Measurements from ENCODE around the gene TTLL3.
A peak's percentile ranks its signal among the peaks of the same experiment; 100 is the strongest.
"Not testable (repeated sequence)": the region's sequence is repeated elsewhere in the genome, so short reads cannot be mapped to it uniquely, and the experiment has no call there.

The TTLL3 gene

GRCh38 chr3:9809615-9810432 is at the start of gene TTLL3:
TTLL3 (plus strand) TSS chr3:9810262; CDS start chr3:9810662, 400 bp downstream.
- DNase-seq (ENCODE audit: low read depth in 2 of 2), result peak; percentile 17 to 26

- DNase-seq (ENCODE audit: low read depth in 2 of 2), result no peak
Observed at GRCh38 chr3:9760779-9761505, 49.1 kb upstream of the TTLL3 start.

- no peak for DNase-seq (ENCODE audit: low read depth in 2 of 2)
Observed at GRCh38 chr3:9761919-9762318, 48.1 kb upstream of the TTLL3 start.

- DNase-seq (ENCODE audit: low read depth in 2 of 2), result no peak
Observed at GRCh38 chr3:9762871-9763270, 47.2 kb upstream of the TTLL3 start.

- DNase-seq (ENCODE audit: low read depth in 2 of 2), result no peak
Observed at GRCh38 chr3:9765865-9766264, 44.2 kb upstream of the TTLL3 start.

- DNase-seq (ENCODE audit: low read depth in 2 of 2), result no peak
Observed at GRCh38 chr3:9767418-9767817, 42.6 kb upstream of the TTLL3 start.

- DNase-seq (ENCODE audit: low read depth in 2 of 2), result no peak
Observed at GRCh38 chr3:9768141-9768775, 41.8 kb upstream of the TTLL3 start.

- no peak for DNase-seq (ENCODE audit: low read depth in 2 of 2)
Observed at GRCh38 chr3:9769012-9769411, 41.0 kb upstream of the TTLL3 start.

- peak; percentile 61 to 62 for DNase-seq (ENCODE audit: low read depth in 2 of 2)
Observed at GRCh38 chr3:9769426-9770275, 40.4 kb upstream of the TTLL3 start, which contains the start of gene CAMK1. CAMK1 (minus strand) TSS chr3:9769947; CDS start chr3:9767749, 2,198 bp downstream.

GRCh38 chr3:9770276-9770812 is 39.7 kb upstream of the TTLL3 start:
- no peak for DNase-seq (ENCODE audit: low read depth in 2 of 2)

GRCh38 chr3:9771007-9771406 is 39.1 kb upstream of the TTLL3 start:
- not testable (repeated sequence) for DNase-seq (ENCODE audit: low read depth in 2 of 2)

- DNase-seq (ENCODE audit: low read depth in 2 of 2), result no peak
Observed at GRCh38 chr3:9776896-9777693, 33.0 kb upstream of the TTLL3 start.

- no peak for DNase-seq (ENCODE audit: low read depth in 2 of 2)
Observed at GRCh38 chr3:9777694-9778021, 32.4 kb upstream of the TTLL3 start.

- peak; percentile 50 to 58 for DNase-seq (ENCODE audit: low read depth in 2 of 2)
Observed at GRCh38 chr3:9778143-9779074, 31.7 kb upstream of the TTLL3 start.

- DNase-seq (ENCODE audit: low read depth in 2 of 2), result no peak
Observed at GRCh38 chr3:9779075-9779593, 30.9 kb upstream of the TTLL3 start.

GRCh38 chr3:9779721-9780457 is 30.2 kb upstream of the TTLL3 start:
- DNase-seq (ENCODE audit: low read depth in 2 of 2), result peak in 1 of 2 donors; percentile 42

GRCh38 chr3:9780458-9780812 is 29.6 kb upstream of the TTLL3 start:
- DNase-seq (ENCODE audit: low read depth in 2 of 2), result no peak

- no peak for DNase-seq (ENCODE audit: low read depth in 2 of 2)
Observed at GRCh38 chr3:9780910-9781309, 29.2 kb upstream of the TTLL3 start.

GRCh38 chr3:9781551-9781950 is 28.5 kb upstream of the TTLL3 start:
- no peak for DNase-seq (ENCODE audit: low read depth in 2 of 2)
